ENCODE measurements around the gene SPNS3.

Gene SPNS3

GRCh38 chr17:4426499-4427208 is 7.1 kb upstream of the SPNS3 start:
- DNase-seq: no peak

DNA sequence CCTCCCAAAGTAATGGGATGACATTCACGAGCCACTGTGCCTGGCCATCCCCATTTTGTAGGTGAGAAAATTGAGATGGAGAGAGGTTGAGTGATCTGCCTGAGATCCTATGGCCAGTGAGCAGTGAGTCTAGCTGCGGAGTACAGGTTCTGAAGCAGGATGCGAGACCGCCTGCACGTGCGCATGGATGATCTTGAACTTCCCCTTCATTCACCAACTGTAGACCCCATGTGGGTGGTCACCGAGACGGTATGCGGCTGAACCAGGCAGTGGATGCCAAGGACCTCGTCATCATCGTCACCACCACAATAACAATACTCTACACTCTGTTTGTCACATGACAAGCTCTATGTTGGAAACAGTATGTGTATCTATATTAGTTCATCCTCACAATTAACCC is 6.2 kb upstream of the SPNS3 start:
- Histone ChIP-seq H3K27me3 (no peaks in the 10 kb centered on the region), H3K4me1 (no peaks in the 10 kb centered on the region), H3K9me3 (no peaks in the 10 kb centered on the region), H3K27ac (no peak overlapping the region), H3K36me3 (no peaks in the 10 kb centered on the region), H3K4me3 (no peak overlapping the region)
- no peak for DNase-seq
- intact Hi-C loops (cut with DNase I; ENCODE audit: low total_unique reads): loop anchor here (10.0 kb wide), 1 partner anchor 117 kb away; no protein-coding TSS in a partner anchor
- TF ChIP-seq, protein P1, sequence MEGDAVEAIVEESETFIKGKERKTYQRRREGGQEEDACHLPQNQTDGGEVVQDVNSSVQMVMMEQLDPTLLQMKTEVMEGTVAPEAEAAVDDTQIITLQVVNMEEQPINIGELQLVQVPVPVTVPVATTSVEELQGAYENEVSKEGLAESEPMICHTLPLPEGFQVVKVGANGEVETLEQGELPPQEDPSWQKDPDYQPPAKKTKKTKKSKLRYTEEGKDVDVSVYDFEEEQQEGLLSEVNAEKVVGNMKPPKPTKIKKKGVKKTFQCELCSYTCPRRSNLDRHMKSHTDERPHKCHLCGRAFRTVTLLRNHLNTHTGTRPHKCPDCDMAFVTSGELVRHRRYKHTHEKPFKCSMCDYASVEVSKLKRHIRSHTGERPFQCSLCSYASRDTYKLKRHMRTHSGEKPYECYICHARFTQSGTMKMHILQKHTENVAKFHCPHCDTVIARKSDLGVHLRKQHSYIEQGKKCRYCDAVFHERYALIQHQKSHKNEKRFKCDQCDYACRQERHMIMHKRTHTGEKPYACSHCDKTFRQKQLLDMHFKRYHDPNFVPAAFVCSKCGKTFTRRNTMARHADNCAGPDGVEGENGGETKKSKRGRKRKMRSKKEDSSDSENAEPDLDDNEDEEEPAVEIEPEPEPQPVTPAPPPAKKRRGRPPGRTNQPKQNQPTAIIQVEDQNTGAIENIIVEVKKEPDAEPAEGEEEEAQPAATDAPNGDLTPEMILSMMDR (IDR thresholded peaks at IDR 0.05): no peak

More at GRCh38 chr17:4426499-4427208, 7.1 kb upstream of the SPNS3 start:
- intact Hi-C loops (cut with DNase I; ENCODE audit: low total_unique reads): loop anchor here (10.0 kb wide), 1 partner anchor 118 kb away; no protein-coding TSS in a partner anchor
- Histone ChIP-seq H3K4me1 (no peaks in the 10 kb centered on the region), H3K27me3 (no peaks in the 10 kb centered on the region), H3K9me3 (no peaks in the 10 kb centered on the region), H3K4me3 (no peak overlapping the region), H3K27ac (no peak overlapping the region), H3K36me3 (no peaks in the 10 kb centered on the region)
- TF ChIP-seq, protein P1 (IDR thresholded peaks at IDR 0.05): no peak

DNA sequence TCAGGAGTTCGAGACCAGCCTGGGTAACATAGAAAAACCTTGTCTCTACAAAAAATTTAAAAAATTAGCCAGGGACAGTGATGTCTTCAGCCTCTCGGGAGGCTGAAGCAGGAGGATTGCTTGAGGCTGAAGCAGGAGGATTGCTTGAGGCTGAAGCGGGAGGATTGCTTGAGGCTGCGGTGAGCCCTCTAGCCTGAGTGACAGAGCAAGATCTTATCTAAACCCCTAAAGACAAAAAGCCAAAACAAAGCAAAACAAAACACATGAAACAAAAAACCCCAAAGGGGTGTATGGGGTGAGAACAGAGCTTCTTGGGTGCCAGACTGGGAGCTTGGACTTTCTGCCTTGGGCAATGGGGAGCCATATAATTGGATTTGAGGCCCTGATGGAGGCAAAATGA is 2.6 kb downstream of the SPNS3 start:
- Histone ChIP-seq H3K9me3 (no peaks in the 10 kb centered on the region), H3K36me3 (no peaks in the 10 kb centered on the region), H3K4me1 (no peaks in the 10 kb centered on the region), H3K27me3 (peaks cover 0 to 18% of the 10 kb centered on the region in 2 donors), H3K27ac (no peak overlapping the region), H3K4me3 (no peak overlapping the region)
- no peak for DNase-seq
- TF ChIP-seq, protein P1 (IDR thresholded peaks at IDR 0.05): no peak
- intact Hi-C loops (cut with DNase I; ENCODE audit: low total_unique reads): no loop called here

DNA sequence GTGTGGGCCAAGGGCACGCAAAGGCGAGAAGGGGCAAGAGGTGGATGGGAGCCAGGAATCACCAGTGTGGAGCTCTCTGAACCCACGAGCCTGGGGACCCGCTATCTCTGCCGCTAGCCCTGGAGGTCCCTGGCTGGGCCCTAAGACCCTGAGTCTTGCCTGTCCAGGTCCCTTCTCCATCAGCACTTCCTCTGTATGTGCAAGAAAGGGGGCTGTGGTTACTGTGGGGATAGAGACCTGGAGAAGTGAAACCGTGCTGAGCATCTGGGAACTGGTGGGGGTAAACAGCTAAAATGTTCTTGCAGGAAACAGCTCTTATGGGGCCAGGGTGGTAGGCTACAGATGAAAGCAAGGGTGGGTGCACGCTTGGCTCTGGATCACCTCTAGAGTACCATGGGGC is 3.1 kb downstream of the SPNS3 start:
- DNase-seq: no peak
- H3K4me3 ChIP-seq: no peak overlapping the region
- no peaks in the 10 kb centered on the region for H3K36me3 ChIP-seq
- H3K9me3 ChIP-seq: no peaks in the 10 kb centered on the region
- TF ChIP-seq, protein P1 (IDR thresholded peaks at IDR 0.05): no peak
- H3K27ac ChIP-seq: no peak overlapping the region
- intact Hi-C loops (cut with DNase I; ENCODE audit: low total_unique reads): no loop called here
- H3K27me3 ChIP-seq: peaks cover 0 to 19% of the 10 kb centered on the region in 2 donors
- no peaks in the 10 kb centered on the region for H3K4me1 ChIP-seq

GRCh38 chr17:4438162-4438944 is 4.6 kb downstream of the SPNS3 start:
- H3K27ac ChIP-seq: no peak overlapping the region
- no peak for DNase-seq
- no peaks in the 10 kb centered on the region for H3K36me3 ChIP-seq
- peaks cover 0 to 19% of the 10 kb centered on the region in 2 donors for H3K27me3 ChIP-seq
- no peak overlapping the region for H3K4me3 ChIP-seq
- H3K9me3 ChIP-seq: no peaks in the 10 kb centered on the region
- TF ChIP-seq, protein P1 (IDR thresholded peaks at IDR 0.05): no peak
- intact Hi-C loops (cut with DNase I; ENCODE audit: low total_unique reads): no loop called here
- H3K4me1 ChIP-seq: no peaks in the 10 kb centered on the region
